ENCODE data around the gene MSMO1.

- no peak for TF ChIP-seq EP300 (IDR thresholded peaks at IDR 0.05; ENCODE audit: borderline replicate concordance)
- TF ChIP-seq ZBTB7A (IDR thresholded peaks at IDR 0.05; ENCODE audit: low read depth), result no peak
- no peak for TF ChIP-seq YY1 (IDR thresholded peaks at IDR 0.05; ENCODE audit: low read depth)
- TF ChIP-seq TCF12 (IDR thresholded peaks at IDR 0.05; ENCODE audit: low read depth), result no peak
- no peak for TF ChIP-seq FOXM1 (IDR thresholded peaks at IDR 0.05; ENCODE audit: borderline replicate concordance, low read depth)
- TF ChIP-seq RAD21 (IDR thresholded peaks at IDR 0.05; ENCODE audit: low read depth), result no peak
- TF ChIP-seq REST (IDR thresholded peaks at IDR 0.05; ENCODE audit: low read depth), result no peak
- no peak for TF ChIP-seq TEAD4 (IDR thresholded peaks at IDR 0.05)
Observed at GRCh38 chr4:165382640-165383039, 55.2 kb downstream of the MSMO1 start.
